ENCODE results near the gene DNAJC24. TPM values are rescaled to one million over a fixed set of nuclear protein-coding genes. Genes with fewer than 3 reads are reported as not detected.

The DNAJC24 gene
- total RNA-seq, 1 experiment from 2014 or later: 18.3 TPM

DNA sequence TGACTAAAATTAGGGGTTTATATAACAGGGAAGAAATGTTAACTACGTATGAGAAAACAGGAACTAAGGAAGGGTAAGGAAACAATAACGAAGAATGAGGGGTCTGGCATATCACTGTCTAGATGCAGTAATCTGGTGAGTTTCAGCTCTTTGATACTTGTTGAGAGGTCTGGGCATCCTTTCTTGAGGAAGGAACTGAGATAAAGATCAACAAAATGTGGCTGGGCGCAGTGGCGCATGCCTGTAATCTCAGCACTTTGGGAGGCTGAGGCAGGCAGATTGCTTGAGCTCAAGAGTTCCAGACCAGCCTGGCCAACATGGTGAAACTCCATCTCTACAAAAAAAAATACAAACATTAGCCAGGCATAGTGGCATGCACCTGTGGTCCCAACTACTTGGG is 2.9 kb upstream of the DNAJC24 start:
- H3K79me2 ChIP-seq (ENCODE audit: insufficient read depth, low read length): peaks cover 20% of the 10 kb centered on the region
- H3K9me2 ChIP-seq (ENCODE audit: insufficient read depth): no peaks in the 10 kb centered on the region
- H3K36me3 ChIP-seq (ENCODE audit: control insufficient read depth in 1 of 2, insufficient read depth in 2 of 2, low read length in 2 of 2): no peaks in the 10 kb centered on the region
- no peak overlapping the region for H3K9ac ChIP-seq (ENCODE audit: low read length)
- intact Hi-C loops (cut with micrococcal nuclease): no loop called here
- no peaks in the 10 kb centered on the region for H4K20me1 ChIP-seq (ENCODE audit: insufficient read depth)
- ChIA-PET POLR2A (no interaction called here), RAD21 (ENCODE audit: low non-redundant PET in 1 of 2, low total read pairs in 2 of 2, uncharacterized antibody in 2 of 2, unreplicated experiment in 2 of 2) (no interaction called here), CTCF (no interaction called here)
- no peaks in the 10 kb centered on the region for H3K27me3 ChIP-seq (ENCODE audit: insufficient read depth, low read length)
- no peak overlapping the region for H3K4me3 ChIP-seq (replicated peaks in 1 of 2; ENCODE audit: low read depth in 1 of 2, low read length in 2 of 2)
- ATAC-seq (no peak), DNase-seq (ENCODE audit: low read depth, low spot score) (no peak)
- H3K9me3 ChIP-seq (ENCODE audit: control insufficient read depth in 1 of 2, insufficient read depth in 1 of 2, low read depth in 1 of 2, low read length in 2 of 2): no peaks in the 10 kb centered on the region
- no peak for TF ChIP-seq ZFX (IDR thresholded peaks at IDR 0.05)
- no peak for TF ChIP-seq YY1 (IDR thresholded peaks at IDR 0.05; ENCODE audit: extremely low read depth, insufficient replicate concordance, low read depth, low read length)
- no peak for TF ChIP-seq CEBPB (IDR thresholded peaks at IDR 0.05; ENCODE audit: low read depth)
- TF ChIP-seq, protein P1, sequence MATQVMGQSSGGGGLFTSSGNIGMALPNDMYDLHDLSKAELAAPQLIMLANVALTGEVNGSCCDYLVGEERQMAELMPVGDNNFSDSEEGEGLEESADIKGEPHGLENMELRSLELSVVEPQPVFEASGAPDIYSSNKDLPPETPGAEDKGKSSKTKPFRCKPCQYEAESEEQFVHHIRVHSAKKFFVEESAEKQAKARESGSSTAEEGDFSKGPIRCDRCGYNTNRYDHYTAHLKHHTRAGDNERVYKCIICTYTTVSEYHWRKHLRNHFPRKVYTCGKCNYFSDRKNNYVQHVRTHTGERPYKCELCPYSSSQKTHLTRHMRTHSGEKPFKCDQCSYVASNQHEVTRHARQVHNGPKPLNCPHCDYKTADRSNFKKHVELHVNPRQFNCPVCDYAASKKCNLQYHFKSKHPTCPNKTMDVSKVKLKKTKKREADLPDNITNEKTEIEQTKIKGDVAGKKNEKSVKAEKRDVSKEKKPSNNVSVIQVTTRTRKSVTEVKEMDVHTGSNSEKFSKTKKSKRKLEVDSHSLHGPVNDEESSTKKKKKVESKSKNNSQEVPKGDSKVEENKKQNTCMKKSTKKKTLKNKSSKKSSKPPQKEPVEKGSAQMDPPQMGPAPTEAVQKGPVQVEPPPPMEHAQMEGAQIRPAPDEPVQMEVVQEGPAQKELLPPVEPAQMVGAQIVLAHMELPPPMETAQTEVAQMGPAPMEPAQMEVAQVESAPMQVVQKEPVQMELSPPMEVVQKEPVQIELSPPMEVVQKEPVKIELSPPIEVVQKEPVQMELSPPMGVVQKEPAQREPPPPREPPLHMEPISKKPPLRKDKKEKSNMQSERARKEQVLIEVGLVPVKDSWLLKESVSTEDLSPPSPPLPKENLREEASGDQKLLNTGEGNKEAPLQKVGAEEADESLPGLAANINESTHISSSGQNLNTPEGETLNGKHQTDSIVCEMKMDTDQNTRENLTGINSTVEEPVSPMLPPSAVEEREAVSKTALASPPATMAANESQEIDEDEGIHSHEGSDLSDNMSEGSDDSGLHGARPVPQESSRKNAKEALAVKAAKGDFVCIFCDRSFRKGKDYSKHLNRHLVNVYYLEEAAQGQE (IDR thresholded peaks at IDR 0.05; ENCODE audit: low read depth): no peak
- TF ChIP-seq CBX3 (IDR thresholded peaks at IDR 0.05; ENCODE audit: low read depth): no peak
- no peak for TF ChIP-seq JUND (IDR thresholded peaks at IDR 0.05)
- TF ChIP-seq FOSL1 (IDR thresholded peaks at IDR 0.05; ENCODE audit: low read depth): no peak
- TF ChIP-seq ATF3 (IDR thresholded peaks at IDR 0.05): no peak
- TF ChIP-seq EZH2 (IDR thresholded peaks at IDR 0.05): no peak
- no peak for TF ChIP-seq ELF1 (IDR thresholded peaks at IDR 0.05; ENCODE audit: borderline replicate concordance, low read depth)
- TF ChIP-seq POLR2AphosphoS5 (IDR thresholded peaks at IDR 0.05; ENCODE audit: low read depth, low read length): no peak
- no peak for TF ChIP-seq RAD21 (IDR thresholded peaks at IDR 0.05; ENCODE audit: low read depth)
- no peak for TF ChIP-seq TCF7L2 (IDR thresholded peaks at IDR 0.05; ENCODE audit: borderline replicate concordance, extremely low read depth, insufficient read depth, insufficient read length)
- TF ChIP-seq ZNF274 (IDR thresholded peaks at IDR 0.05; ENCODE audit: low read depth, low read length): no peak
- no peak for TF ChIP-seq SP1 (IDR thresholded peaks at IDR 0.05; ENCODE audit: low read depth)
- TF ChIP-seq MAX (IDR thresholded peaks at IDR 0.05): no peak
- no peak for TF ChIP-seq CTCF (IDR thresholded peaks at IDR 0.05 in 2 of 3, conservative IDR thresholded peaks at IDR 0.05 in 1 of 3; ENCODE audit: borderline replicate concordance in 1 of 3, insufficient read depth in 1 of 3, low read depth in 2 of 3, low read length in 2 of 3)
- TF ChIP-seq, protein P2, sequence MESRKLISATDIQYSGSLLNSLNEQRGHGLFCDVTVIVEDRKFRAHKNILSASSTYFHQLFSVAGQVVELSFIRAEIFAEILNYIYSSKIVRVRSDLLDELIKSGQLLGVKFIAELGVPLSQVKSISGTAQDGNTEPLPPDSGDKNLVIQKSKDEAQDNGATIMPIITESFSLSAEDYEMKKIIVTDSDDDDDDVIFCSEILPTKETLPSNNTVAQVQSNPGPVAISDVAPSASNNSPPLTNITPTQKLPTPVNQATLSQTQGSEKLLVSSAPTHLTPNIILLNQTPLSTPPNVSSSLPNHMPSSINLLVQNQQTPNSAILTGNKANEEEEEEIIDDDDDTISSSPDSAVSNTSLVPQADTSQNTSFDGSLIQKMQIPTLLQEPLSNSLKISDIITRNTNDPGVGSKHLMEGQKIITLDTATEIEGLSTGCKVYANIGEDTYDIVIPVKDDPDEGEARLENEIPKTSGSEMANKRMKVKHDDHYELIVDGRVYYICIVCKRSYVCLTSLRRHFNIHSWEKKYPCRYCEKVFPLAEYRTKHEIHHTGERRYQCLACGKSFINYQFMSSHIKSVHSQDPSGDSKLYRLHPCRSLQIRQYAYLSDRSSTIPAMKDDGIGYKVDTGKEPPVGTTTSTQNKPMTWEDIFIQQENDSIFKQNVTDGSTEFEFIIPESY (IDR thresholded peaks at IDR 0.05; ENCODE audit: extremely low read depth, insufficient replicate concordance, low read length): no peak
- H3K4me2 ChIP-seq (ENCODE audit: low read length): no peak overlapping the region
- no peak overlapping the region for H3K27ac ChIP-seq (ENCODE audit: low read depth, low read length)
- no peak overlapping the region for H2AFZ ChIP-seq (ENCODE audit: low read depth, low read length, poor library complexity, severe bottlenecking)
- no TSS peak for BruUV-seq (replicated peaks)
- peaks cover 4 to 12% of the 10 kb centered on the region in 2 experiments; a peak in 1 of 4 replicates for H3K4me1 ChIP-seq (ENCODE audit: control insufficient read depth in 1 of 2, insufficient read depth in 2 of 2, low read length in 2 of 2)
